Dermis blood vessel endothelial cell (primary cell): ENCODE data around the gene ARAP3. TPM values are rescaled to one million over a fixed set of nuclear protein-coding genes. Genes with fewer than 3 reads are reported as not detected.
"Not testable (repeated sequence)": the region's sequence is repeated elsewhere in the genome, so short reads cannot be mapped to it uniquely, and the experiment has no call there.

Experiments used
- DNase-seq: peaks from one replicate; pipeline ENCODE4 v3.0.0; 2010
- total RNA-seq: library from RNA; depleted of rRNA; stranded (reverse); fragments of >200 nt; gene quantifications from 2 replicates; pipeline ENCODE4 v1.2.3, GENCODE V29; 2014

The ARAP3 gene
- total RNA-seq, 1 donor from 2014 or later = 46.1 TPM

- peak; percentile 73 for DNase-seq
These were observed 44.1 kb downstream of the ARAP3 start for GRCh38 chr5:141637767-141638419.

DNA sequence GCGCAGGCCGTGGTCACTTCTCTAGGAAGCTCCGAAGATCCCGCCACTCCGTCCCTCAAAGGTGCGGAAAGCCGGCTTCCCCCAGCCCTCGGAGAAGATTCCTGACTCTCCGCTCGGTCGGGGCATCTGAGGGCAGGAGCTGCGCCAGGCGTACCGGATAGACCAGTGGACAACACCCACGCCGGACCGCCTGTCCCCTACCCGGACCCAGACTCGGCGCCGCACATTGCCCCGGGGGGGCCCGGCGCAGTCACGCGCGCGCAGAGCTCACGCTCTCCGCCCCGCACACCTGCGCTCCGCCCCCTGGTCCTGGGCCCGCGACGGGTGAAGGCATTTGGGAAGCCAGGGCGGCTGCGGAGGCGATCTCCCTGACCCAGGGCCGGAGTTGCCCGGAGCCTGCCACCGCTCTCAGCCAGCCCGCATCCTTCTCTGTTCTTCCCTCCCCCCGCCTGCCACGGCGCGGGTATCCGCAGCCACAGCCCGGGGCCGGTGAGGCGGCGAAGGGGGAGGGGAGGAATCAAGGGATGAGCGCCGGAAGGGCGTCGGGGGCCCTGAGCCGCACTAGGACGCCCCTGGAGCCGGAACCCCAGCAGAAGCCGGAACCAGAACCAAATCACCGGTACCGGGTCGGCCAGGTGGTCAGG is 44.8 kb downstream of the ARAP3 start:
- DNase-seq = peak; percentile 10

- DNase-seq = peak; percentile 94
These were observed 45.5 kb downstream of the ARAP3 start, which contains the start of the genes HDAC3 and RELL2 for GRCh38 chr5:141636413-141637122. HDAC3 (minus strand) TSS chr5:141636849; CDS start chr5:141636790, 59 bp downstream. RELL2 (plus strand) TSS chr5:141636997; CDS start chr5:141638226, 1,229 bp downstream.

DNA sequence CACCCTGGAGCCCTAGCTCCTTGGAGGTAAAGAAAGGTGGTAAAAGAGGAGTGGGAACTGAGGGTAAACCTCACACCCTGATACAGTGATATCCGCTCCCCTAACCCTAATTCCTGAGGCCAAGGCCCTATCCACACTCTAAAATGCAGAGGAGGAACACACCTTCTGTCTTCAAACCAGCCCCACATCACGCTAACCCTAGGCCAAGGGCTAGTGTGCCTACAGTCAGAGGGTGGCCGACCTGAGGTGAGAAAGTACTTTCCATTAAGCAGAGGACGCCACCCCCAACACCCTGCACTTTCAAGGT is 46.0 kb downstream of the ARAP3 start:
- DNase-seq = no peak

DNA sequence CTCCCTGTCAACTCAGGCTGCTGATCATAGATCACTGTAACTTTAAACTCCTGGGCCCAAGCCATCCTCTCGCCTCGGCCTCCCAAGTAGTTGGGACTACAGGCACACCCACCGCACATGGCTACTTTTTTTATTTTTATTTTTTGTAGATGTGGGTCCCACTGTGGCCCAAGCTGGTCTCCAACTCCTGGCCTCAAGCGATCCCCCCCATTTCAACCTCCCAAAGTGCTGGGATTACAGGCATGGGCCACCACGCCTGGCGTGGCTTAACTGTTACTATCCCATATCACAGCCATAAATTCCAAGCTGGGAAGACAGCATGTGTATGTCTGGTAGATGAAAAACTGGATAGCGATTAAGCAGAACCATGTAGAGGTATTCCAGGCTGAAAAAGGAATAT is 46.4 kb downstream of the ARAP3 start:
- DNase-seq = no peak

DNA sequence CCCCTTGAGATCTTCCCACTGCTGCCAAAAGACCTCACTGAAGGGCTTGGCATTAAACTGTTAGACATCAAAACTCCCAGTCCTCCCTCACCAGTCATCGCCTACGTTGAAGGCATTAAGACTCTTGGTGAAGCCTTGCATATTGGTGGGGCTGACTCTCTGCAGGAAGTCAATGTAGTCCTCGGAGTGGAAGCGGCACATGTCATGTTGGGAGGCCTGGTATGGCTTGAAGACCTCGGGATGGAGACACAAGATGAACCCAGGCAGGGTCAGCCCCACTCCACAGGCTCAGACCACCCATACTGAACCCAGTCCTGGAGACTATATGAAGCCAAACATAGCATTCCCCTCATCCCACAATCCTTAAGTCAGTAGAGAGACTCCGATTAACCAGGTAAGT is 47.3 kb downstream of the ARAP3 start:
- no peak for DNase-seq

DNA sequence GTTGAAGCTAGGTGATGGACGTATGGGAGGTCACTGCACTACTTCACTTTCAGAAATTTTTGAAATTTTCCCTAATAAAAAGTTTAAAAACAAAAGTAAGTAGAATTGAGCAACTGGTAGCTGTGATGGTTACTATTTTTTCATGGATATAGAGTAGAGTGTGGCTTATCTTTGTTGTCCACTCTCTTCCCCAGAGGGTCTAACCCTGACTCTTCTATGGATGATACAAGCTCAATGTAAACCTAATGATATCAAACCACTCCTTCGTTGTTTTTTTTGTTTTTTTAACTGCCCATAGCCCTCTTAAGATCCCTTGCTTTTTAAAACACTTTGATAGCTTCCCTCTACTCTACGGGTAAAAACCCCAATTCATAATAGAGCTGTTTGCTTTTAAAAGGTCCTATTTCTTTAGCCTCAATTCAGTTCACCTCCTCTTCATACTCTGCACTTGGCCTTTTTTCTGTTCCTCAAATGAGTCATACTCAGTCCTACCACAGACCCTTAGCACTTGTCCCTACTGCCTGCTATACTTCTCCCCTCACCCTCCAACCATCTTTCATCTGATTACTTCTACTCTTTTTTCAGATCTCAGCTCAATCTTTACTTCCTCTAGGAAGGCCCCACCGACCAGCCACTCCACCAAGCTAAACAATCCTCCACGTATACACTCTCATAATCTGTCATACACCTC is 48.0 kb downstream of the ARAP3 start:
- DNase-seq = no peak

DNA sequence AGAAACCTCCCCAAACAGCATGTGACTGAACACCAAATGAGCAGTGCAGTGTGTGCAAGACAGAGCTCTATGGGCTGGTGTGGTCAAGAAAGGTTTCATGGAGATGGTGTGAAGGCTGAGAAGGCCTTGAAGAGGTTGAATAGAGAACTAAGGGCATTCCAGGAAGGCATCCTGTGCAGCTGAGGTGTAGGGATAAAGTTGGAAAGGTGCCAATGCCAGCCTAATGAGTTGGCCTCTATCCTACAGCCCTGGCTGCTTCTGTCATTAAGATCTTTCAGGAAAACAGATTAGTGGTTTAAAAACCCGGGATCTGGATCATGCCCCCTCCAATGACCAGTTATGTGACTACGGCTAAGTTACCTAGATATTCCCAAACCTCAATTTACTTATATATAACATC is 49.4 kb downstream of the ARAP3 start:
- no peak for DNase-seq

DNA sequence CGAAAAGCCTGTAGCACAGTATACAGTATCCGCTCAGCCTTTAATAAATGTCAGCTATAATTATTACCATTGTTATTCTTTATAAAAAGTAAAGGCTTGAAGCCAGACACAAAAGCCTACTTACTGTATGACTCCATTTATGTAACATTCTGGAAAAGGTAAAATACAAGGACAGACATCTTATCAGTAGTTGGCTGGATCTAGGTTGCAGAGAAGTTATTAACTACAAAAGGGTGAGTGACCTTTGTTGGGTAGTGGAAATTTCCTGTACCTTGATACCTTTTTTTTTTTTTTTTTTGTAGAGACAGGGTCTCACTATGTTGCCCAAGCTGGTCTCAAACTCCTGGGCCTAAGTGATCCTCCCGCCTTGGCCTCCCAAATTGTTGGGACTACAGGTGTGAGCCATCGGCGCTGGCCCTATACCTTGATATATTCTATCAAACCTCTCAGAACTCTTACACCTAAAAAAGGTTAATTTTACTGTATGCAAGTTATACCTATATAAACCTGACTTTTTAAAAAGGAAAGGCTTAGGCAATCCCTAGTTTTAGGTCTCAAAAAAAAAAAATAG is 51.4 kb downstream of the ARAP3 start:
- DNase-seq = no peak

DNA sequence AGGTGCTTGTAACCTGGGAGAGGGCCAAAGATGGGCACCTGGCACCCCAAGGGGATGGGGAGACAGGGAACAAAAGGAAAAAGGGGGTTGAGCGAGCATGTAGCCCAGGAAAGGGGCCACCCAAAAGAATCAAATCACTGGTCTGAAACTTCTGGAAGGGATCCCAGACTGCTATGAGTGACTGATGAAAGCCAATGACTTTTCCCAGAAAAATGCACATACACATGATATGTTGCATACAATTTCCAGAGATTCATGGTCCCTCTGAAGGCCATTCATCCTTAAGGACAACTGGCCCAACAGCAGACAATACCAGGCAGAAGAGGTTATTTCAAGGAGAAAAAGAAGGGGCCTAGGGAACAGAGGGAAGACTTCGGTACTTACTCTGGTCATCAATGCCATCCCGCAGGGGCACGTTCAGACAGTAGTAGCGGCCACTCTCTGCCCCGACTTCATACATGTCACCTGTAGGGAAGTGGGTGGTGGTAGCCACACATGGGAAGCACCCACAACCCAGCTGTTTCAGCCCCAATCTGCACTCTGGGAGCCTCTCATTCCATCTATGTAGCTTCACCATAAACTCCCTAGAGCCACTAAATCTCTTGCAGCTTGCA is 53.7 kb downstream of the ARAP3 start:
- no peak for DNase-seq

DNA sequence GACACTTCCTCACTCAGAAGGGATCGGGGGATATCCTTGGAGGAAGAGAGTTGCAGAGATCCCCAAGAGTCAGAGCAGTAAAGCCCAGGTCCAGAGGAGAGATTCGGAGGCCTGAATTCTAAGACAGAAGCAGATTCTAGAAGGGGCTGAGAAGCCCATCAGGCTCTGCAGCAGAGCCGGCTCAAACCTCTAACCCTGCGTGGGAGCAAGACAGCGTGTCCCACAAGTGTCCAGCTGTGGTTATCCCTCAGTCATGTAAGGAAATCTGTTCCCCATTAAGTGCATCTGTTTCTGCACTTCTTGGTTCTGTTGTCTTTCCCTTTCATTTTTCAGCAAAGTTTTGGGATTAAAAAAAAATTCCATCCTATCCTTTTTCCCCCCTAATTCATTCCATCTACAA is 58.4 kb downstream of the ARAP3 start:
- no peak for DNase-seq

- no peak for DNase-seq
These were observed 58.8 kb downstream of the ARAP3 start for GRCh38 chr5:141623186-141623585.

DNA sequence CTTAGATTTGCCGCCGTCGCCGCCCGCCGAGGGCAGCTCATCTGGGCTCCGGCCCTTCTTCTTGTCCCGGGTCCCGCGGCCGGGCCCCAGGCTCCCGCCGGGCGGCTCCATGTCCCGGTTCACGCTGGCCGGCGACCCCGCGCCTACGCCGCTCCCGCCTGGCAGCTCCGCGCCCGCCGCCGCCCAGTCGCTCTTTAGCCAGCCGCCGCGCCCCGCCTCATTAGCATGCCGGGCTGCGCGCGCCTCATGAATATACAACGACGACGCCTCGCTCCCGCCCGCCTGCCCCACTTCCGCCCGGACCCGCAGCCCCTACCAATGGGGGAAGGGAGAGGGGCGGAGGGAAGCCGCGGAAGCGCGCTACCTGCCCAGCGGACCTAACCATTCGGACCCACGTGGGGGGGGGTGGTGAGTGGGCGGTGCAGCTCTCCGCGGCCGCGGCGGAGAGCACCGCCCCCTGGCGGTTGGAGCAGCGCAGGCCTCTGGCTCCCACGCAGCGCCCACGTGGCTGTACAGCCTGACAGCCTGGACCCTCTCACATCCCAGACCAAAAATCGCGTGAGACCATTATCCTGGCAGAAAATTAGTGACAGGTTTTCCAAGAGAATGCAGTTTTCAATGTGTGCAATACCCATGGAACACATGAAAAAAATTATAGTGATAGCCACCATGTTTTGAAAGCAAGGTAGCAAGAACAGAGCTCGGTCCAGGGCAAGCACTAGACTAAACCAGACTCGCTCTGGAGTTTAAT is 63.1 kb downstream of the ARAP3 start, which contains the start of gene DIAPH1:
TSS of gene DIAPH1 (minus strand) at position 197 of the 751 bp plus-strand sequence. CDS start at position 111, 86 bp downstream.
- peak; percentile 98 for DNase-seq

GRCh38 chr5:141618030-141618803 is 63.8 kb downstream of the ARAP3 start:
- DNase-seq = peak; percentile 57

- DNase-seq = peak; percentile 46
These were observed 64.4 kb downstream of the ARAP3 start for GRCh38 chr5:141617682-141618029.

- peak; percentile 49 for DNase-seq
These were observed 64.9 kb downstream of the ARAP3 start for GRCh38 chr5:141617128-141617527.

DNA sequence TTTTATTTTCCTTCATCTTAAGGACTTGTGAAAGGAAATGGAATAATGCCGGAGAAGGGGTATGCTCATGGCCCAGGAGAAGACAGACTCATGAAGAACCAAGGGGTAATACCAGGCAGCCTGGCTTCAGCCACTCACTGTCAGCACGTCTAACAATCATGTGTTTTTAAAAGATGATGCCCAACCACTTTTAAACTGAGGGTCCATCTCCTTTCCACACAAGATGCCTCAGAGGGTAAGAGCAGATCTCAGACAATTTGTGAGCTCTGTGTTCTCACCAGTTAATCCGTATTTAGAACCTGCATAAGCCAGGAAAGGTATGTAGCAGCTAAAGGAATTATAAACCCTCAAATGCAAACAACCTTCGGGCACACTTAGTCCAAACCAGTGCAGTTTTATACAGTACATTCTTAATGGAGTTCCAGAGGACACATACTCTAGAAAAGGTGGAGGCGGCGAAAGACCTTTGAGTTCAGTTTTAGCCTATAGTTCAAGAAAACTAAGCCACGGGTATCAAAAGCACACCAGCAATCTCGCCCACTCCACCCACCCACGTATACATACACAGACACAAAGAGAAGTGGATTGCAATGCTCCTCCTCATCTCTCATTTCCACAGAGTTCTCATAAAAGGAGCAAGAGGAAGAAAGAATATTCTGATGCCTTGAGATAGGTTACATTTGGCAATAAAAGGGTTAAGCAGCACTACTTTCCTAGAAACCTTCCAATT is 65.9 kb downstream of the ARAP3 start:
- DNase-seq = no peak

DNA sequence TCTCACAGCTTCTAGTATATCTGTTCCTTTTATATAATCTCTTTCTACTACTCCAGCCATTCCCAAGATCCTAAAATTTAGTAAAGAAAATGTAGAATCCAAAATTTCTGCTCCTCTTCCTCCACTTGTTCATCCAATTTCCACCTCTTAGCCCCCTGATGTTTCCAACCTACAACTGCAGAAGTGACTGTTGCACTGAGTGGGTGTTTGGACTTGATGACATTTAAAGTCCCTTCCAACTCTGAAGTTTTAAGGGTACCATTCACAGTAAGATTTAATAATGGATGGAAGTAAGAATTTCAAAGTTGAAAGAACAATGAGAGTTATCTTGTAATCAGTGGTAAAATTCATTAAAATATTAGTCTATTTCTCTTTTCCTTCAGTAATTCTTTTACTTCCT is 68.7 kb downstream of the ARAP3 start:
- DNase-seq = no peak

- DNase-seq = no peak
These were observed 70.7 kb downstream of the ARAP3 start for GRCh38 chr5:141611289-141611688.

DNA sequence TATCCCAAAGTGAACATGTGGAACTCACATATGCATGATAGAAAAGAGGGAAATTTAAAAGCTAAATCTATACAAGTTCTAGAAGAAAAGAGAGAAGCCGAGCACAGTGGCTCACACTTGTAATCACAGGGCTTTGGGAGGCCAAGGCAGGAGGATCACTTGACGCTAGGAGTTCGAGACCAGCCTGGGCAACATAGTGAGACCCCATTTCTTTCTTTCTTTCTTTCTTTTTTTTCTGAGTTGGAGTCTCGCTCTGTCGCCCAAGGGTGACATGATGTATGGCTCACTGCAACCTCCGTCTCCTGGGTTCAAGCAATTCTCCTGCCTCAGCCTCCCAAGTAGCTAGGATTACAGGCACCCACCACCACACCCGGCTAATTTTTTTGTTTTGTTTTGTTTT is 72.1 kb downstream of the ARAP3 start:
- DNase-seq = not testable (repeated sequence)
